H1 (cell line): ENCODE measurements around the gene STARD3. TPM values are rescaled to one million over a fixed set of nuclear protein-coding genes. Genes with fewer than 3 reads are reported as not detected.

ENCODE experiments used
- CTCF ChIA-PET: fragments of 300-600 bp; sonication (Branson Sonifier 250); formaldehyde crosslinking; loops from one replicate; lab custom pipeline; 2021; ENCODE audit not compliant: partially characterized antibody; lab: Charles Lee
- POLR2A ChIA-PET: fragments of 300-600 bp; sonication (Branson Sonifier 250); formaldehyde crosslinking; loops from one replicate; lab custom pipeline; 2021; ENCODE audit warnings: inconsistent platforms; ENCODE audit not compliant: partially characterized antibody; lab: Charles Lee
- DNase-seq, 2 experiments: peaks; one replicate each; pipeline versions ENCODE4 v3.0.0 to v3.0.0-alpha.2; 2010 to 2022; ENCODE audit warnings: low spot score in 2 of 2, low read depth in 1 of 2, mixed read lengths in 1 of 2
- FAIRE-seq: peaks from 2 replicates; lab custom pipeline; 2011; peaks lifted over from hg19 to GRCh38; lab: Jason Lieb, UNC
- H2AFZ ChIP-seq: 2 replicates; pipeline ENCODE4 v1.8.1; 2012; ENCODE audit warnings: low read length, inconsistent platforms
- H2AK5ac ChIP-seq: 2 replicates; pipeline ENCODE4 v1.6.1; 2013; ENCODE audit warnings: low read depth, low read length
- H2BK120ac ChIP-seq: replicated peaks from 2 replicates; pipeline ENCODE3; 2013; ENCODE audit warnings: low read depth, low read length, inconsistent platforms
- H2BK12ac ChIP-seq: 2 replicates; pipeline ENCODE4 v1.6.1; 2013; ENCODE audit warnings: low read depth, low read length
- H2BK15ac ChIP-seq: 2 replicates; pipeline ENCODE4 v1.6.1; 2013; ENCODE audit warnings: low read length
- H2BK20ac ChIP-seq: 2 replicates; pipeline ENCODE4 v1.6.1; 2013; ENCODE audit warnings: low read length
- H2BK5ac ChIP-seq: 2 replicates; pipeline ENCODE4 v1.6.1; 2013; ENCODE audit warnings: low read depth, low read length
- H3K14ac ChIP-seq: 2 replicates; pipeline ENCODE4 v1.6.1; 2013; ENCODE audit warnings: inconsistent platforms; ENCODE audit not compliant: insufficient read length
- H3K18ac ChIP-seq: 2 replicates; pipeline ENCODE4 v1.6.1; 2013; ENCODE audit warnings: low read length; ENCODE audit errors: extremely low read depth
- H3K23ac ChIP-seq: 2 replicates; pipeline ENCODE4 v1.6.1; 2013; ENCODE audit warnings: inconsistent platforms; ENCODE audit not compliant: insufficient read length
- H3K23me2 ChIP-seq: 2 replicates; pipeline ENCODE4 v1.6.1; 2013; ENCODE audit warnings: low read depth, low read length
- H3K27ac ChIP-seq: 2 replicates; pipeline ENCODE4 v1.6.1; 2011; ENCODE audit warnings: low read depth, low read length, inconsistent platforms
- H3K27me3 ChIP-seq, 4 experiments: replicated peaks in 1 of 4; 1 replicate in 1 of 4; 2 replicates in 3 of 4; pipeline versions ENCODE4 v1.6.1 to v1.8.1; 2011 to 2013; ENCODE audit warnings: low read length in 3 of 4, mild to moderate bottlenecking in 3 of 4, inconsistent platforms in 2 of 4, mixed read lengths in 2 of 4, moderate library complexity in 1 of 4; ENCODE audit not compliant: control insufficient read depth in 3 of 4, insufficient read depth in 3 of 4; ENCODE audit errors: extremely low read depth in 1 of 4
- H3K36me3 ChIP-seq, 4 experiments: 2 replicates each; pipeline versions ENCODE4 v1.6.1 to v1.8.1; 2011 to 2013; ENCODE audit warnings: mild to moderate bottlenecking in 4 of 4, low read length in 3 of 4, moderate library complexity in 2 of 4, control low read depth in 1 of 4, inconsistent platforms in 1 of 4; ENCODE audit not compliant: insufficient read depth in 4 of 4, control insufficient read depth in 2 of 4
- H3K4ac ChIP-seq: replicated peaks from 2 replicates; pipeline ENCODE3; 2013; ENCODE audit warnings: low read length, low read depth, mixed read lengths, inconsistent platforms; ENCODE audit not compliant: insufficient read length
- H3K4me1 ChIP-seq, 4 experiments: replicated peaks in 1 of 4; 1 replicate in 1 of 4; 2 replicates in 3 of 4; pipeline versions ENCODE4 v1.6.1 to v1.8.1; 2011 to 2013; ENCODE audit warnings: low read length in 3 of 4, inconsistent platforms in 2 of 4, mixed read lengths in 1 of 4; ENCODE audit not compliant: insufficient read depth in 4 of 4, control insufficient read depth in 3 of 4
- H3K4me2 ChIP-seq, 2 experiments: 2 replicates each; pipeline versions ENCODE4 v1.6.1 to v1.8.1; 2011 to 2013; ENCODE audit warnings: low read depth in 2 of 2, low read length in 2 of 2, control low read depth in 1 of 2, inconsistent platforms in 1 of 2, mild to moderate bottlenecking in 1 of 2; ENCODE audit not compliant: insufficient read depth in 1 of 2
- H3K4me3 ChIP-seq, 4 experiments: fragments of 200-600, 300-600 bp in 1 of 4; sonication (generic), shearing (Covaris generic), sonication (Bioruptor Twin) in 1 of 4; 2 replicates each; pipeline versions ENCODE4 v1.5.1 to v1.8.1; 2011 to 2016; ENCODE audit warnings: low read length in 4 of 4, low read depth in 3 of 4, control low read depth in 2 of 4, inconsistent platforms in 2 of 4, mild to moderate bottlenecking in 2 of 4, mixed read lengths in 1 of 4, moderate library complexity in 1 of 4; ENCODE audit not compliant: insufficient read depth in 2 of 4; ENCODE audit errors: extremely low read depth in 1 of 4
- H3K56ac ChIP-seq: replicated peaks from 2 replicates; pipeline ENCODE3; 2013; ENCODE audit warnings: low read depth, mild to moderate bottlenecking, mixed read lengths, low read length, inconsistent platforms; ENCODE audit not compliant: insufficient read length
- H3K79me1 ChIP-seq: 2 replicates; pipeline ENCODE4 v1.6.1; 2013; ENCODE audit warnings: low read depth, low read length, control low read depth
- H3K79me2 ChIP-seq, 2 experiments: 2 replicates each; pipeline versions ENCODE4 v1.6.1 to v1.8.1; 2012 to 2013; ENCODE audit warnings: low read length in 2 of 2, mild to moderate bottlenecking in 2 of 2, inconsistent platforms in 1 of 2; ENCODE audit not compliant: insufficient read depth in 2 of 2, control insufficient read depth in 1 of 2
- H3K9ac ChIP-seq, 4 experiments: replicated peaks in 1 of 4; 1 replicate in 1 of 4; 2 replicates in 3 of 4; pipeline versions ENCODE4 v1.6.1 to v1.8.1; 2011 to 2013; ENCODE audit warnings: low read depth in 3 of 4, low read length in 3 of 4, control low read depth in 2 of 4, mild to moderate bottlenecking in 2 of 4, moderate library complexity in 2 of 4, inconsistent platforms in 1 of 4; ENCODE audit errors: extremely low read depth in 1 of 4
- H3K9me3 ChIP-seq, 2 experiments: 2 replicates each; pipeline versions ENCODE4 v1.6.1 to v1.8.1; 2012 to 2013; ENCODE audit warnings: mild to moderate bottlenecking in 2 of 2, moderate library complexity in 2 of 2, control low read depth in 1 of 2, inconsistent platforms in 1 of 2, low read depth in 1 of 2, low read length in 1 of 2, mixed read lengths in 1 of 2; ENCODE audit not compliant: insufficient read depth in 2 of 2
- H4K20me1 ChIP-seq, 2 experiments: replicated peaks in 1 of 2; 2 replicates each; pipeline versions ENCODE3 to v1.8.1; 2011 to 2013; ENCODE audit warnings: inconsistent platforms in 2 of 2, low read length in 2 of 2, mild to moderate bottlenecking in 1 of 2; ENCODE audit not compliant: insufficient read depth in 2 of 2, control insufficient read depth in 1 of 2
- H4K5ac ChIP-seq: 2 replicates; pipeline ENCODE4 v1.6.1; 2013; ENCODE audit warnings: low read length, low read depth, mixed read lengths, inconsistent platforms; ENCODE audit not compliant: insufficient read length
- H4K8ac ChIP-seq: 2 replicates; pipeline ENCODE4 v1.8.0; 2013; ENCODE audit warnings: mild to moderate bottlenecking, moderate library complexity, low read length, inconsistent platforms; ENCODE audit not compliant: insufficient read depth; ENCODE audit errors: extremely low read depth
- H4K91ac ChIP-seq: replicated peaks from 2 replicates; pipeline ENCODE3; 2013; ENCODE audit warnings: low read length, mixed read lengths, inconsistent platforms; ENCODE audit not compliant: insufficient read length
- KDM1A ChIP-seq: fragments of 200-600, 300-600 bp; sonication (generic); IDR thresholded peaks from 2 replicates; pipeline ENCODE4 v1.7.1; 2016; ENCODE audit warnings: mild to moderate bottlenecking, low read length, borderline replicate concordance
- SP2 ChIP-seq: IDR thresholded peaks from 2 replicates; pipeline ENCODE4 v1.6.1; 2012; ENCODE audit warnings: mild to moderate bottlenecking, low read length, inconsistent platforms
- WGBS, 2 experiments: shearing (Covaris generic) in 1 of 2; methylation state at CpG; one replicate each; pipeline versions ENCODE4 v1.1.6 to v1.1.7; 2013 to 2015; ENCODE audit warnings: low lambda C conversion rate in 2 of 2, mixed read lengths in 2 of 2, inconsistent platforms in 1 of 2, low coverage in 1 of 2, missing lambda C conversion rate in 1 of 2; ENCODE audit not compliant: insufficient replicate concordance in 2 of 2, insufficient coverage in 1 of 2, insufficient read length in 1 of 2; ENCODE audit errors: extremely low coverage in 1 of 2, missing lambda C conversion rate in 1 of 2; 5-methylcytosine and 5-hydroxymethylcytosine counted together
- polyA plus RNA-seq, 7 experiments: library from polyadenylated mRNA; depleted of rRNA in 3 of 7; stranded (reverse) in 5 of 7; unstranded in 2 of 7; fragments of >200 nt in 5 of 7; fragments of 200-250 nt in 2 of 7; gene quantifications; 1 replicate in 5 of 7; 2 replicates in 1 of 7; 4 replicates in 1 of 7; pipeline versions ENCODE4 v1.2.1 to v1.2.3, GENCODE V29; 2011 to 2013; ENCODE audit warnings: missing spikeins in 2 of 7, mixed read lengths in 2 of 7
- total RNA-seq: library from RNA; stranded (reverse); fragmentation: NEBNext Ultra II Directional; extraction: Animal tissue kit (Norgen Biotek cat#: 25700); gene quantifications from 2 replicates; pipeline ENCODE4 v1.2.1, GENCODE V29; 2021

STARD3 gene
- total and polyA plus RNA-seq, 2 of the 8 experiments (the other 6 are each of a cell fraction or from before 2014, with no cell fraction given) = 47.6 to 80.3 TPM

- FAIRE-seq = no peak
- H3K27ac ChIP-seq = no peak overlapping the region
- no peak overlapping the region for H2BK120ac ChIP-seq
- DNase-seq = no peak
- no peaks in the 10 kb centered on the region for H3K23me2 ChIP-seq
- no peak overlapping the region for H4K91ac ChIP-seq
- TF ChIP-seq SP2 (no peak), KDM1A (0 out of 2 replicates have a peak, but pooled peaks have one; percentile 14)
- no peak overlapping the region for H2BK12ac ChIP-seq
- no peak overlapping the region for H4K5ac ChIP-seq
- H3K4me2 ChIP-seq = no peak overlapping the region
- no peak overlapping the region for H3K4ac ChIP-seq
- peaks cover 0 to 3% (median 1%) of the 10 kb centered on the region in 4 experiments; a peak in 4 of 8 replicates for H3K36me3 ChIP-seq
- peak overlapping the region; percentile 72; the same call in 1 of the 2 replicates for H2AK5ac ChIP-seq
- H2BK15ac ChIP-seq = no peak overlapping the region
- no peak overlapping the region for H2AFZ ChIP-seq
- WGBS, 2 experiments = 91% methylated on average over 7 of the region's 7 CpGs; no CpG with 5 or more reads in 1 of the 2 experiments
- H3K79me2 ChIP-seq = no peaks in the 10 kb centered on the region
- H3K56ac ChIP-seq = no peak overlapping the region
- H2BK5ac ChIP-seq = no peak overlapping the region
- no peak overlapping the region for H3K9ac ChIP-seq
- peaks cover 0 to 15% (median 8%) of the 10 kb centered on the region in 4 experiments; a peak in 6 of 7 replicates for H3K4me1 ChIP-seq
- H4K8ac ChIP-seq = peak overlapping the region; percentile 41; the same call in 1 of the 2 replicates
- no peaks in the 10 kb centered on the region for H4K20me1 ChIP-seq
- peaks cover 0 to 3% (median 0%) of the 10 kb centered on the region in 4 experiments; a peak in 1 of 7 replicates for H3K27me3 ChIP-seq
- H3K79me1 ChIP-seq = no peaks in the 10 kb centered on the region
- ChIA-PET POLR2A (interaction anchor here (0.7 to 38.1 kb wide), 4 partner anchors 1 to 69 kb away, joined by 3 to 708 read pairs (median 356); partner anchors contain the start of genes ERBB2, NEUROD2, PGAP3 and PNMT), CTCF (interaction anchor here (0.6 to 52.4 kb wide), 6 partner anchors 6 to 77 kb away, joined by 3 to 1885 read pairs (median 7); partner anchors contain the start of genes PNMT, PPP1R1B, STARD3 and TCAP)
- no peaks in the 10 kb centered on the region for H3K9me3 ChIP-seq
- no peak overlapping the region for H3K14ac ChIP-seq
- H2BK20ac ChIP-seq = no peak overlapping the region
- H3K23ac ChIP-seq = no peak overlapping the region
- H3K18ac ChIP-seq = no peak overlapping the region
- no peak overlapping the region for H3K4me3 ChIP-seq
Measured at GRCh38 chr17:39676198-39676819, 39.4 kb downstream of the STARD3 start.
